Posterior cingulate gyrus (tissue), 11 donors: ENCODE results near the gene ALDH3A2.
A peak's percentile ranks its signal among the peaks of the same experiment; 100 is the strongest.

Experiments used
- DNase-seq, 10 donors: peaks; one replicate each; pipeline versions ENCODE4 v3.0.0 to v3.0.0-alpha.2; 2020 to 2021; ENCODE audit warnings: mixed read lengths in 3 of 10
- intact Hi-C: fragments of 100-400 bp; cut with DNase I; formaldehyde crosslinking; loops from one replicate; pipeline ENCODE4 v1.15.1; 2023

Gene ALDH3A2

GRCh38 chr17:19724501-19725420 is 76.2 kb downstream of the ALDH3A2 start:
- DNase-seq = peak in 8 of 10 donors; percentile 15 to 92 (median 42)
- intact Hi-C loops = no loop called here

GRCh38 chr17:19725486-19725885 is 76.9 kb downstream of the ALDH3A2 start:
- intact Hi-C loops = no loop called here
- DNase-seq = no peak

- DNase-seq = no peak
- intact Hi-C loops = no loop called here
These were observed 78.3 kb downstream of the ALDH3A2 start for GRCh38 chr17:19726631-19727376.
